Urothelium cell line (cell line): ENCODE data around the gene SLC8A1.

Source experiments
- DNase-seq: peaks from one replicate; pipeline ENCODE4 v3.0.0; 2011; ENCODE audit warnings: low spot score, mixed read lengths
- FAIRE-seq: peaks from 2 replicates; lab custom pipeline; 2011; peaks lifted over from hg19 to GRCh38; lab: Jason Lieb, UNC

SLC8A1 gene

DNA sequence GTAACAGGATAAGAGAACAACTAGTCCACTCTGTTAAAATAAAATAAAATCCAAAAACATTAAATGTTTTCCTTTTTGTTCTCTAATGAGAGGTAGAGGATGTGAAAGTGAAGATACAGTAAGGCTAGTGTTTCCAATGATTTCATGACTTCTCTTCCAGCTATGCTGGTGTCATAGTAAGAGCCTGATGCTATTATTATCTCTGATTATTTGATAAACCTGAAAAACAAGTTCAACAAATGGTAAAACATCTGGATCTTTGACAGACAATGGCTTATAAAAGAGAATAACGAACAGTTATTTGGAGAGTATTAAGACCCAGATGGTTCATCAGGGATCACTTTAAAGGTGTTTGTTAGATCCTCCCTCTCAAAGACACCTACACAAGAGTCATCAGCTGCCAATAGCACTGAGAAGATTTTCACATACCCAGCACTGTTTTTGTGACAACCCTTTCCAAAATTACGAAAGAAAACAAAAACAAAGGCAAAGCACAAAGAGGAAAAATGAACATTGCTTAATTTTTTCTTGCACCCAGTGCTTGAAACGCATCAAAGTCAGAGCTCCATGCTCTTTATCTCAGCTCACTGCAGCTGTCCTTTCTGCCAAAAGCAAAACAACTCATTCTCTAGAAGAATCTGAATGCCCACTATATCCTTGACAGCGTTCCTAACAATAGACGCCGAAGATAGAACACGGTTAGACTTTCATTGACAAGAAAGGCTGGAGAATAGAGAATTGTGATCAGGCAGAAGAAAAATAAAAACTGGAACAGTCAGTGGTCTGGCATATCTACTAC lies 168.6 kb downstream of the SLC8A1 start:
- DNase-seq: no peak
- FAIRE-seq: no peak

DNA sequence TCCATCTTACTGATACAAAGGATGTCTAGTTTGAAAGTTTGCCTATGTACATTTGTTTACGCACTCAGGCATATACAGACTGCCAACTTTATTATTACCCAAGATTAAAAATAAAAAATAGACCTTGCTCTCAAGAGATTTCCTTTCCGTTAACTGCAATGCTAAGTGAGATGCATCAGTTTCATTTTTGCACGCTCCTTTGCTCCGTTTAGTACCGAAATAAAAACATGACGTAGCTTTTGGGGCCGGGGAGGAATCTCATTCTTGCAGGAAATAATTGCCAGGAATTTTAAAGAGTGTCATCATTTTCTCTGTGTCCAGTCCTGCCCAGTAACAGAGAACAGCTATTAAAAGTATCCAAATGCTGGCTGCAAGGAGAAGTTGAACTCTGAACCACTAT lies 169.5 kb downstream of the SLC8A1 start:
- no peak for DNase-seq
- no peak for FAIRE-seq

DNA sequence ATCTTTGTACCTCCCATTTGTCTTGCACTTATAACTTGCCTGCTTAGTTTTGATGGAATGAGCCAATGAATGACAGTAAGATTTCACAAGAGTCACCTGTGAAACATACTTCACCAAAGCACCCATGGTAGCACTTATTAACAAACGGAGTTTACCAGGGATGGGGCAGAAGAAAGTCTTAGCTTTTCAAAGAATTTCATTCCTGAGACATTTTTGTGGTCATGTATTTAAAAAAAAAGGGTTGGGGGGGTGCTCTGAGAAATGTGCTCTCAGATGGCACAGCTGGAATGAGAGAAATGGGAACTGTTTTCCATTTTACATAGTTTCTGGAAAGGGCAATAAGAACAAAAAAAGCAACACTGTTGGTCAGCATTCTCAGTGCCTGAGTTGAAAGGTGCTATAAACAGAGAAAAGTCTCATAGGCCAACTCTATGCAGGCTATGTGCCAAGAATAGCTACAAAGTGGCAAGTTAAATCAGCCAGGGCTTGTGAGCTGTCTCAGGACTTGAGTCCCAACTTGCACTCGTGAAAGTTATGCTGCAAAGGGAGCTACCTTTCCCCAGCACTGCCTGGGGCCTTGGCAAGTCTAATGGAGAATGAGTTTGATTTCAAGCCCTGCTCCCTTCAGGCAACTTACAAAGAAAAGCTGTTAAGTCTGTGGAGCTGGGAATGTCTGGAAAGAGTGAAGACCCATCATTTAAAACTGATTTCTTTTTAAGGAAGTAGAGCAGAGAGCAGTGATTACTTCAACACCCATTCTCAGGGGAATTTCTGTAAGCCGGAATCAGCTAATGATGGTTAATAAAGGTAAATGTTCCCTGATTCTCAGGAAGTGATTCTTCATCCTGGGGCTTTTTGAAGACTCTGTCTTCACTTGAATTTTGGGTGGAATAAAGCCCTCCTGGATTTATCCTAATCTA lies 170.6 kb downstream of the SLC8A1 start:
- FAIRE-seq (peak; percentile 17), DNase-seq (peak; percentile 24)

DNA sequence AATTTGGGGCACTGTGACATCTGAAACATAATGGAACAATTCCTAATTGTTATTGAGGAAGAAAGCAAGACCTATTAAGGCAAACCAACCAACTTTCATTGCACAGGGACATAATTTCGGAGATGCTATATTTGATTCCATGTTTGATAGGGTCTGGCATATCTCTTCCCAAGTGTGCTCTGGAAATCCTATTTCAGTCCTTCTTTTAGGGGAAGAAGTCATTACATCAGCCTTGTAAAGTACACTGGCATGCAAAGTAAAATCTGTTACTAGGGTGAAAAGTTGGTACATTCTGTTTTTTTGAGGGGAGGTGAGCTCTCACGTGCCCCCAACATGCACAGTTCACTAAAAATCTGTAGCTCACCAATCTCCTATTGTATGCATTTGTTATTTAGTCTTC lies 172.4 kb downstream of the SLC8A1 start:
- no peak for FAIRE-seq

DNA sequence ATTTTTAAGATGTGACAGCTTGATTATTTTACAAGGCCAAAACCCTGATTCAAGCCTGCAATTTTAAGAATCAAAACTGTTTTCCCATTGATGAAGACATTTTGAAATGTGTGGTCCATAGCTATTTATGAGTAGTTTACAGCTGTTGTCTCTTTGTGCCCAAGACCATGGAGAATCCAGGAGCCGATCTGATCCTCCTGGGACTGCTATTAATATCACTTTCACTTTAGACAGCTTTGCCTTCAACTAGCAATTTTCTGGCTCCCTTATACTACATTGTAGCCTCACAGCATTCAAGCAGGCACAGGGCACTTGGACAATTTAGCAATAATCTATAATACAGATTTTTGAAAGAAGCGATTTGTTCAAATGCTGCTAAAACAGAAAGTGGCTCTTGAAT lies 172.9 kb downstream of the SLC8A1 start:
- DNase-seq (no peak), FAIRE-seq (no peak)

More for the DNA sequence above, 172.4 kb downstream of the SLC8A1 start:
- DNase-seq: no peak

DNA sequence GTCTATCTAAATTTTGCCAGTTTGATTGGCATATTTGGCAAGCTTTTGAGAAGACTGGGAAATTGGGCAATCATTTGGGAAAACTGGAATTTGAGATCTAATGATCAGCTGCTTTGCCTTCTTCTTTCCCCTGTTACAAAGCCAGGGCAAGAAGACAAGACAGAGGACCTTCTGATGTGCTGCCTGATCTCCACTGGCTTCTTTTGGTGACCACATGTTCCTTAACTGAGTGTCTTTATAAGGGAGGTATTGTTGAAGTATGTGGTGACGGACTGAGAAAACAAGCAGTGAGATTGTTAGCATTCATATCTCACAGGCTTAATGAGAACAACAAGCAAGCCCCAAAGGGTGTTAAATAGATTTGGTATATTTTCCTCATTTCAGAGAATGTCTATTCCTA lies 175.8 kb downstream of the SLC8A1 start:
- DNase-seq (no peak), FAIRE-seq (no peak)

DNA sequence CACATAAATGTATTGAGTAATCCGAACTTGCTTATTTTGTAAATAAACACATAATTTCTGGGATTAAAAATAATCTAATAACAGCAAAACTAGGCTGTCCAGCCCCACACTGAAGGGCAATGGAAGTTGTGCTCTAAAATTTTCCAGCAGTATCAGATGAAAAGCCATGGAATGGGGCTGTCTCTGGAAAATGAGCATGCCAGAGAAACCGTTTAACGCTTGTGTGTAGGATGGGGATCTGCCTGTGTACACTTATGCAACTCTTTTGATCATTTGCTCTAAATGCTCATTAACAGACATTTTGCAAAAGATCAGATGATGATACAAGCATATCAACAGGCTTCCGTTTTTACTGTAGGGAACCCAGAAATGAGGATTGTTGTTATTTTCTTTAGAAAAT lies 177.6 kb downstream of the SLC8A1 start:
- FAIRE-seq: no peak
- no peak for DNase-seq

DNA sequence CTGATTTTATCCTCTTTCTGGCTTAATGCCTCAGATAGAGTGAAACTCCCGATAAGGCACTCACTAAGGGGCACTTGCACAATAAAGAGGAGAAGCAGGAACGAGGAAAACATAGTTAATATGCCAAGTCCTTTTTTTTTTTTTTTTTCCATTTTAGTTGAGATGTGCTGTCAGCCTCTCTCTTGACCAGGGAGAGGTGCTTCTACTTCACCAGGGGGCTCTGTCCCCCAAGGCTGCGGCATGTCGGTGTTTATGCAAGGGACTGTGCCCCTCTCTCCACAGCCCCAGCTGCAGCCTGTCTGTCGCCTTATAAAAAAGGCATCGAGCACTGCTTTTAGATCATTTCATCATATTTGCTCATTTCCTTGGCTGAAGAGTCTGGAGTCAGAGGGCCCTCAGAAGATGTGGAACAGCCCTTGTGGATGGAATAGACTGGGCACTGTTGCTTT lies 178.1 kb downstream of the SLC8A1 start:
- DNase-seq: no peak
- FAIRE-seq: no peak

DNA sequence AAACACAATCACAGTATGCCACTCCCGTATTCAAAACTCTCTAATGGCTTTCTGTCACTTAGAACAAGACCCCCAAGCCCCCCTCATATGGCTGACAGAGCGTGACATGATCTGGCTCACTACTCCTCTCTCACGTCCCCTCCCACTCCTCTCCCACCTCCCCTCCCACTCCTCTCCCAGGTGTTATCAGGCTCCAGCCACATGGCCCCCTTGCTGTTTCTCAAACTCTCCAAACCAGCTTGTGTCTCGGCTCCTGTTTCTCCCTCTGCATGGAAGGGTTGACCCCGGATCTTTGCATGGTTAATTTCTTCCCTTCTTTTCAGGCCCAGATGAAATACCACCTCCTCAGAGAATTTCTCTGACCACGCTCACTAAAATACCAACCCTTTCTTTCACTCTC lies 180.8 kb downstream of the SLC8A1 start:
- no peak for FAIRE-seq
- DNase-seq: no peak

DNA sequence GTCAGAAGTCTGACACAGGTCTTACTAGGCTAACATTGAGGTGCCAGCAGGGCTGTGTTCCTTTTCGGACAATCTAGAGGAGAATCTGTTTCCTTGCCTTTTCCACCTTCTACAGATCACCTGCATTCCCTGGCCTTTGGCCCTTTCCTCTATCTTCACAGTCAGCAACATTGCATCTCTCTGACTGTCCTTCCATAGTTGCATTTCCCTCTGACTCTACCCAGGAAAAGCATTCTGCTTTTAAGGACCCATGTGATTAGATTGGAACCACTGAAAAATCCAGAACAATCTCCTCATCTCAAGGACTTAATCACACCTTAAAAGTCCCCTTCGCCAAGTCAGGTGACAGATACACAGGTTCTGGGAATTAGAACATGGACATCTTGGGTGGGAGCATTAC lies 181.5 kb downstream of the SLC8A1 start:
- no peak for DNase-seq

DNA sequence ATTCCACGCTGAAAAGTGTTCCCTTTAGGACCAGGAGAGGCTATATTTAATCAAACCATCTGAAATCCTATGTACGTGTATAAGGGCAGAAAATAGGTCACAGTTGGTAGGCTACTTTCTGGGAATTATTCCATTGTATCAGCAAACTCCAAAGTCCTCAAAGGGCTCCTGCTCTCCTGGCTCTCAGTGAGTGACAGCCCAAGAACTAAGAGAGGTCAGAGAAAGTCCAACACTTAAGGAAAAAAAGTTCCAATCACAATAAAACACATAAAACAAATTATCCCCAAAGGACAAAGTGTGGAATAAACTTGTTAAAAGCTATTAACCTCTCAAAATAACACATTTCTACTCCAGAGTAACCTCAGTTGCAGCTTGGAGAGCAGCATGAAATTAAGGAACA lies 183.3 kb downstream of the SLC8A1 start:
- DNase-seq: no peak
- no peak for FAIRE-seq

More for the DNA sequence above, 181.5 kb downstream of the SLC8A1 start:
- no peak for FAIRE-seq

DNA sequence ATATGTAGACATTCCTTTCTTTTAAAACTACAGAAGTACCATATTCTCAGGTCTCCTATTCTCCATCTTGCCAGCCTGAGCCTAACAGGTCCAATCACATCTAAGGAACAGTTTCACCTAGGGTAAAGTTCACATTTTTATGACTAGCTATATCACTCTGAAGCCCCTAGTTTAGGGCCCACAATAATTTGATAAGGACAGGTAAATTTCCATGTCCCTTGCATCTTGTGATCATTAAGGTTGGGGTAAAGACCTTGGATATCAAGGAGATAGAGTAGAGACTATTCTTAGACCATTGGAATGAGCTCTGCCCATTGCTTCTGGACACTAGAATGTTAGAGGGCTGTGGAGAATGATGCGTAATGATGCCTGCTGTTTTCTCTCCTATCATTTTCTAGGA lies 185.7 kb downstream of the SLC8A1 start:
- DNase-seq: no peak
- FAIRE-seq: no peak

DNA sequence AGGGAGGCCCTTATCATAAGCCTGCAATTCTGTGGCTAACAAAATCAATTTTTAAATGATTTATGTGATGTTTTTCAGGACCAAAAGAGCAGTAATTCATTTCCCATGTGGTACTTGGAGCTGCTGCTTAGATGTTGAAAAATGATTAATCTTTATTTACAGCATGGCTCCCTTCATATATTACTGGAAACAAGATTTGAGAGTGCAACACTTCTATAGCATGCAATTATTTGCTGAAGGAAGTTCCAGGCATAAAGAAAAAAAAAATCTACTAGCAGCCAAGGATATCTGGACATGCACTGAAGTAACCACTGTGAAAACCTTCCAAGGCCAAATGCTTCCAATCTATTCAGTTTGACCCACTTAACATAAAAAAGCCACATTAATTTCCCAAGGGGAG lies 186.3 kb downstream of the SLC8A1 start:
- DNase-seq (no peak), FAIRE-seq (no peak)

DNA sequence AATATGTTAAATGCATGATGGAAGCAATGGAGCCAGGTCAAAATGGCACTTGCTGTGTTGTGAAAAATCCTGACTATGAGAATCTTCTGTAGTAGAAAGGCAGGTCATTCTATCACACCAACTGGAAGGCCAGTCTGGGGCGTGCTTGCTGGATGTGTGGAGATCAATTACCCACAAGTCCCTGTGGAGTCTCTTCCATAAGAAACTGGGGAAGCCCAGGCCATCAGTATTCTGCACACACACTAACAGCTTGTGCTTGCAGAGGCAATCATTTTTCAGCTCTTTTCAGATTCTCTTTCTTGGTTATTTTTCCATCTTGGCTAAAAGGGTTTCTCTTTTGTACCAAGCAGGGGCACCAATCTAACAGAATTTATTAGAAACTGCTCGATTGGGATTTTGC lies 190.8 kb downstream of the SLC8A1 start:
- FAIRE-seq (no peak), DNase-seq (no peak)

DNA sequence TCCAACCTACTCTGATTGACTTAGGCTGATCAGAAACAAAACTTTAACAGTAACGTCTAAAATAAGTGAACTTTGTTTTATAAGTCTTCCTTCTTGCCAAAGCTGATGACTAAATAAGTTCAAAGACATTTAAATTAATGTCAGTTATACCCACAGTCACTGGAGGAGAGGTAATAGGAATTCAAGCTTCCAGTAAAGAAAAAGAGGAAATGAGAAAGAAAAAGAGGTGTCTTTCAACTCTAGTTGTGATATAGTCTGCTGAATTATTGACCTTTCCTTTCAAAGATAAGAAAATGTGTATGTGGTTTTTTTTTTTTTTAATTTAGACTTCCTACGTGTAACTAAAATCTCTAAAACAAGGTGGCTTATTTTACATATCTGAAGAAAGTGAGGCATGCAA lies 191.5 kb downstream of the SLC8A1 start:
- FAIRE-seq (no peak), DNase-seq (no peak)

DNA sequence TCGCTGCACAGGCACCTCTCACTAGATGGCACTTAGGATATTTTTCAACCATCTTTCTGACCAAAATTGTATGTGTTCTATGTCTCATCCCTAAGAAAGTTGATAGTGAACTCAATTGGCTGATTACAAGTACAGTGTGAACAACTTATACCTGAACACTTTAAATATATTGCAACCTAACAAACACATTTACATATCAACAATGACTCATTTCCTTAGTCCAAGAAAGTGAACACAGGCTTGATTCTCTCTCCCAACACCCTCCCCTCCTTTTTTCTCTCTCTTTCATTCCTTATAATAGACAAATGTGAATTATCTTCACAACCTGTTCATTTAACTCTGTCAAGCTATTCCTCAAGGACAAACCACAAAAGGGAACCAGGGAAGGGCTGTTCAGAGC lies 192.0 kb downstream of the SLC8A1 start:
- DNase-seq: no peak
- no peak for FAIRE-seq

DNA sequence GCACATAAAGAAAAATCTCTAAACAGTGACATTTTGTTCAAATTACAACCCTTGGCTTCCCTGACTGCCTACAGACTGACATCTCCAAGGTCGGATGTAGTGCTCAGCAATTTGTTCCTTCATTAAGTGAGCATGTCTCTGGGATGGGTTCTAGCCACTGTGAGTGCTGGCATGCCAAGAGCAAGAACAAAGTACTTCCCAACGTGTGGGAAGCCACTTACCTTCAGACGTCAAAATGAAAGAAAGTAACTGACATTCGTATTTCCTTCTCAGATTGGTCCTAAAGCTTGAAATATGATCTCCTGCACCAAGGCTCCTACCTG lies 193.8 kb downstream of the SLC8A1 start:
- DNase-seq (no peak), FAIRE-seq (no peak)

DNA sequence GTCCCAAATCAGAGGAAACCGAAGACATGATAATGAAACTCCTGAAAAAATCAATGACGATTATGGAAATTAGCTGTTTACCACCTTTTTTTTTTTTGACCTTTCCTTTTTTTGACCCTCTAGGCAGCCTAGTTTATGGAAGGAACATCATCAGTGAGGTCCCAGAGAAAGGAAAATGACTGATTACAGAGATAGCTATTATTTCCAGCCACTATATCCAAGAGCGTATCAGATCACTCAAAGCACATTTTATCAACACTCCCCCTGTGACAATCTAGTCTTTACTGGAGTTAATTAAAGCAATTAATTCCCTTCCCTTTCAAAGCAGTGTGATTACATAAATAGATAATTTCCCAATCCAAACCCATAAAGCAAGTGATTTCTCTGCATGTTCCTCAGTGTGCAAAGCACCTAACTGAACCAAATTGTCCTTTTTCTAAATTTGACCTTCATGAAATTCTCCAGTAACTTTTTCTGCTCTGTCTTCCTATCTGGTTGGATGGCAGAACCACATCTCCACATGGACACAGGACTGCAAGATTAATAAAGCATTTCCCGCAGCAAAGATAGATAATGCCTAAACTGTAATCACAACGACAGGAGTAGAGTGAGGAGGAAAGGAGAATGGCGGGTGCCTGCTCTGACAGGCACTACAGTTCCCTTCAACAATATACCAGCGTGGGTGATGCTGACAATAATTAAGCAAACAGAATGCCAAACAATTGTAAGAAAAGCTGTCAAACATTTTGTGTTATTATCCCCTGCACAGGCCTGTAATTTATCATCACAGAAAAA lies 194.4 kb downstream of the SLC8A1 start:
- DNase-seq (no peak), FAIRE-seq (no peak)

DNA sequence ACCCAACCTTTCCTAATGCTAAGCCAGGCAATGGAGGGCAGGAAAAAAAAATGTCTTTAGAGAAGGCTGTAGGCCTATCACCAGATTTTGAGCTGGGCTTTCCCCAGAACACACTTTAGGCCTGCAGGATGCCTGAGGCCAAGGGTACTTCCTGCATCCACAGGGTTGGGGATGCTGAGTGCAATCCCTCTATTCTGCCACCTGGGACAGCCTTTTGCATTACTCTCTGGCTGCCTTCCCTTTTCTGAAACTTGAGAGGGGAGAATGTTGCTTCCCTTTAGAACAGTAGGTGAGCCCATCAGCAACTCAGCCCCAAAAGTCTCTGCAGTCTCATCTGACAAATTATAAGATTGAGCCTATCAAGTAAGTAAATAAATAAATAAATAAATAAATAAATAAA lies 195.2 kb downstream of the SLC8A1 start:
- DNase-seq: peak; percentile 30
- no peak for FAIRE-seq

DNA sequence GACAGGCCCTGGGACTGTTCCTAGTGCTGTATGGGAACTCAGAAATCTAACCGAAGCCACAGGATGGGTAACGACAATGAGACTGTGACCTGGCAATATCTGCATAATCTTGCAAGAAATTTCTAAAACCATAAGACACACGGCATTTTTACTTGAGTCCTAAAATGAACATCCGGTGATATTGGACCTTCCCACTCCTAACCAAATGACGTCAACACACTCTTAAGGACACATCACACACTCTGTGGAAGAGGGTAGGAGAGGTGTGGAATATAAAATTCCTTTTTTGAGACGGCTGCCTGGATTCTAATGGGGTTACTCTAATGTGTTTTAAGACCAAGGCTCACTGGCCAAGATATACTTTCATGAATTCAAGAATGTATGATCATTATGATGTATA lies 195.9 kb downstream of the SLC8A1 start:
- FAIRE-seq: no peak

DNA sequence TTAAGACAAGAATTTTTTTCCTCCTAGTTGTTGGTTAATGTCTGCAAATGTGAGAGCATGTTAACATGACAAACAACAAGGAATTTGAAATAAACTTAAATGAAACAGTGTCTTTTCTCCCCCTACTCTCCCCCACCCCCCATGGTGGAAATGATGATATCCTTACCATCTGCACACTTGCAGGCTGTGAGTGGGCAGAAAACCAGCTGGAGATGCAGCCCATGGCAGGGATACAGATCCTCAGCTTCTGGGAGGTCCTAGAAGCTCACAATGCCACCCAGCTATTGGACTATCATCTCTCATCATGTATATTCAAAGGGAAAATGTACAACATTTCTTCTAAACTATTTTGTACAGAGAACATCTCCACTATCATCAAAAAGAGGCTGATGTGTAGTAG lies 196.8 kb downstream of the SLC8A1 start:
- FAIRE-seq: no peak
- no peak for DNase-seq

More for the DNA sequence above, 195.9 kb downstream of the SLC8A1 start:
- no peak for DNase-seq
